Activated naive CD4-positive, alpha-beta T cell treated with anti-CD3 and anti-CD28 coated beads for 36 hours (primary cell): ENCODE data around the gene COX5B. TPM values are rescaled to one million over a fixed set of nuclear protein-coding genes. Genes with fewer than 3 reads are reported as not detected.
A peak's percentile ranks its signal among the peaks of the same experiment; 100 is the strongest.

Experiments
- CTCF ChIA-PET: fragments of 350-600 bp; sonication (Branson Sonifier 250); formaldehyde crosslinking; loops from one replicate; lab custom pipeline; 2021; ENCODE audit warnings: antibody characterized with exemption; lab: Charles Lee
- DNase-seq: peaks from one replicate; pipeline ENCODE4 v3.0.0-alpha.2; 2020
- H3K27ac Mint-ChIP-seq: one replicate; pipeline ENCODE4 v1.8.0; 2021; ENCODE audit warnings: mild to moderate bottlenecking, mixed read lengths
- H3K27me3 Mint-ChIP-seq: one replicate; pipeline ENCODE4 v1.8.0; 2021; ENCODE audit warnings: low read depth, mixed read lengths
- H3K36me3 Mint-ChIP-seq: one replicate; pipeline ENCODE4 v1.8.0; 2021; ENCODE audit warnings: low read depth, mixed read lengths
- H3K4me1 Mint-ChIP-seq: one replicate; pipeline ENCODE4 v1.8.0; 2021; ENCODE audit warnings: low read depth, mixed read lengths
- H3K4me3 Mint-ChIP-seq: one replicate; pipeline ENCODE4 v1.8.0; 2021; ENCODE audit warnings: mild to moderate bottlenecking, moderate library complexity, mixed read lengths
- H3K9me3 Mint-ChIP-seq: one replicate; pipeline ENCODE4 v1.8.0; 2021; ENCODE audit warnings: mixed read lengths
- intact Hi-C: fragments of 100-400 bp; cut with micrococcal nuclease; formaldehyde crosslinking; loops from one replicate; pipeline ENCODE4 v1.15.1; 2023
- total RNA-seq, 2 experiments: library from RNA; stranded (reverse); gene quantifications; one replicate each; pipeline ENCODE4 v1.2.3, GENCODE V29; 2021

The COX5B gene
- total RNA-seq, 2 experiments from 2014 or later: 245 to 267 TPM

DNA sequence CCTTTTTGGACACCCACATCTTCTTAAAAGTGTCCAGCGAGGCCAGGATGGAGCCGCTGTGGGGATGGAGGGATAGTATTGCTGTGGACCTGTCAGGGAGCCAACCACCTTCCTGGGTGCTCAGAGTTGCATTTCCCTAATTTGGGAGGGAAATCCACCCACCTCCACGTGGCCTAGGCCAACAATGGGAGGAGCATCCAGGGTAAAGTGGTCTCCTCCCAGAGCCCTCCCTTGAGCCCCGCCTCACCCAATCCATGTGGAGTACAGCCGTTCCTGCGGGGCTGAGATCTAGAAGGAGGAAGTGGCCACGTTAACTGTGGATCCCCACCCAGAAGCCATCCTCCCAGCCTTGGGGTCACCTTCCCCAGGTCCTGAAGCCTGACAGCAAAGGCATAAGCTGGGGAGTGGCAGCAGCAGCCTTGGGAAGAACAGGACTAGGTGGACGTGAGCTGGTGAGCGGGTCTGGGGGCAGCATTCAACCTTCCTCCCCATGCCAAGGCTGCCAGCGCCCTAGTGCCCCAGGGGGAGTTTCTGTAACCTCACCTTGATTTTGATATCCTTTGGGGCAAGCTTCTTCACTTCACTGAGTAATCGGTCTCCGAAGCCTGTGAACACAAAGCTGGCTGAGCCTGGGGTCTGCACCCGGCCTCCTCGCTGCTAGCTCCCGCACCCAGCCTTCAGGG, 11.2 kb downstream of the COX5B start:
- peaks cover 15% of the 10 kb centered on the region for H3K4me1 Mint-ChIP-seq
- peaks cover 37% of the 10 kb centered on the region for H3K36me3 Mint-ChIP-seq
- no peak for DNase-seq
- no peaks in the 10 kb centered on the region for H3K27me3 Mint-ChIP-seq
- H3K27ac Mint-ChIP-seq: no peak overlapping the region
- CTCF ChIA-PET: interaction anchor here (1.1 to 2.1 kb wide), 2 partner anchors 39 to 41 kb away, joined by 3 to 5 read pairs; no protein-coding TSS in a partner anchor
- H3K9me3 Mint-ChIP-seq: no peaks in the 10 kb centered on the region
- intact Hi-C loops: no loop called here
- H3K4me3 Mint-ChIP-seq: no peak overlapping the region

DNA sequence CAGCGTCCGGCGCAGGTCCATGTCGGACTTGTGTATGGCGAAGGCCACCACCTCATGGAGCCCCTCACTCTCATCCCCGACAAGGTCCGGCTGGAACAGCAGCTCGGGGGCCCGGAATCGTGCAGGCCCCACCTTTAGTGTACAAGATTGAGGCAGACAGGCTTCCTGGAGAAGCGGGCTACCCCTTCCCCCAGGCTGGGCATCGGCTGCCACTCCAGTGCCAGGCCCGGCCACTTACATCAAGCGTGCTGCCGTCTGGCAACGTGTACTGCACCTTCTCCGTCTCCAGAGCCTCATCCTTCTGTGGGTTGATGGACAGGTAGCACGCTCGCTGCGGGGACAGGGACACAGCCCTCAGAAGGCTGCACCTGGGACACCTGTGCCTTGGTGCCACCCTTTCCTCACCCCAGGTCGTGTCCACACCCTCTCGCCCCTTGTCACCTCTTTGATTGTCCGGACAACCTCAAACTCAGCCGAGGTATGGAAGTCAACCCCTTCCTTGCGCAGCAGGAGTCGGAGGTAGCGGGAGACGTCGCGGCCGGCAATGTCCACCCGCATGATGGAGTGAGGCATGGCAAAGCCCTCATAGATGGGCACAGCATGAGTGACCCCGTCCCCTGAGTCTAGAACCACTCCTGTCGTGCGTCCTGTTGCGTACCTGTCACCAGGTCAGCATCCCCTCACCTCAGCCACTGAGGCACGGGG, 12.3 kb downstream of the COX5B start:
- Mint-ChIP-seq H3K4me1 (peaks cover 24% of the 10 kb centered on the region), H3K27ac (no peak overlapping the region), H3K27me3 (no peaks in the 10 kb centered on the region), H3K4me3 (no peak overlapping the region), H3K9me3 (no peaks in the 10 kb centered on the region), H3K36me3 (peaks cover 41% of the 10 kb centered on the region)
- CTCF ChIA-PET: interaction anchor here (2.1 kb wide), 1 partner anchor 40 kb away, joined by 5 read pairs; no protein-coding TSS in a partner anchor
- intact Hi-C loops: no loop called here
- DNase-seq: no peak

DNA sequence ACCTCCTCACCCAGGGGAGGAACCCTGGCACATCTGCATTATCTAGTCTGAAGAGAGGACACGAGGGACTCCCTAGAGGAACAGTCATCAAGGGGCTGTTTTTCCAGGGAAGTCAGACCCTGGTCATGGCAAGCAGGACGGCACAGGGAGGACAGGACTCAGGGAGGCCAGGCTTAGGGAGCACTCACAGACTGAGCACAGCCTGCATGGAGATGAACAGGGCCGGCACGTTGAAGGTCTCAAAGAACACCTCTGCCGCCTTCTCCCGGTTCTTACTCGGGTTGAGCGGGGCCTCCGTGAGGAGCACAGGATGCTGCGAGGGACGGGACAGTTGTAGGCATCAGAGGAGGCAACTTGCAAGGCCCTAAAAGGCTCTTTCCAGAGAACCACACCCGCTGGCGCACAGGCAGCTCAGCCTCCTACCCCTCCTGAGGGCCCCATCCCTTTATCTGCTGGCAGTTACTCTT, 12.9 kb downstream of the COX5B start:
- no peak overlapping the region for H3K4me3 Mint-ChIP-seq
- peaks cover 37% of the 10 kb centered on the region for H3K36me3 Mint-ChIP-seq
- H3K27me3 Mint-ChIP-seq: no peaks in the 10 kb centered on the region
- CTCF ChIA-PET: no interaction called here
- DNase-seq: no peak
- H3K4me1 Mint-ChIP-seq: peaks cover 24% of the 10 kb centered on the region
- no peaks in the 10 kb centered on the region for H3K9me3 Mint-ChIP-seq
- no peak overlapping the region for H3K27ac Mint-ChIP-seq
- intact Hi-C loops: no loop called here

DNA sequence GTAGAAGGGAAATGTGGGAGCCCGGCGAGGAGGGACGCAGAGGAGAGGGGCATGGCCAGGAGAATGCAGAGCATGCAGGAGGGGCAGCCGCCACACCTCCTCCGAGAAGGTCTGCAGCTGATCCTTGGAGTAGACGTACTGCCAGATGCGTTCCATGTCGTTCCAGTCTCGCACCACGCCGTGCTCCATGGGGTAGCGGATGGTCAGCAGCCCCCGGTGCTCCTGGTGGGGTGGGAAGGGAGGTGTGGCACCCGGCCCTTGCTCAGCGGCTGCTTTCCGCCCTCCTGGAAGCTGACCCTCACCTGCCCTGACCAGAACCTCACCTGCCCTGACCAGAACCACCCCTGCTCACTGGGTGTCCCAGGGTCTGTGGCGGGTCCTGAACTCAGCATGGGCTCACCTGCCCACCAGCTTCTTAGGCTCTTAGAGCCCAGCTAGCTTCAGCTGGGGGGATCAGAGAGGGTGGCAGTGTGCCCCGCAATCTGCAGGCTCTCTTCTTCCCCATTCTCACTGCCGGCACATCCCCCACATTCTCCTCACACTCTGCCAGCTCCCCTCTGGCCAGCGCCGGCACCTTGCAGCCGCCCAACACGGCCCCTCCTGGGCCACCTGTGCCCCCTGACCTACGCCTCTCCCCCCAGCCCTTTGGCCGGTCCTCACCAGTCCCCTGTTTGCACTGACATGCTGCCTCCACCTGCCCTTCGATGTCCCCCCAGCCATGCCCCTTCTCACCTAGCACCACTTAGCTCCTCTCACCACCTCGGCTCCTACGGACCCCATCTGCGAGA, 13.6 kb downstream of the COX5B start:
- intact Hi-C loops: loop anchor here (5.0 kb wide), 2 partner anchors 793 to 1127 kb away; no protein-coding TSS in a partner anchor
- DNase-seq: no peak
- Mint-ChIP-seq H3K36me3 (peaks cover 34% of the 10 kb centered on the region), H3K4me3 (no peak overlapping the region), H3K27me3 (no peaks in the 10 kb centered on the region), H3K4me1 (peaks cover 24% of the 10 kb centered on the region), H3K27ac (no peak overlapping the region), H3K9me3 (no peaks in the 10 kb centered on the region)
- CTCF ChIA-PET: interaction anchor here (0.6 to 1.8 kb wide), 3 partner anchors 8 to 69 kb away, joined by 3 to 7 read pairs (median 4); no protein-coding TSS in a partner anchor

DNA sequence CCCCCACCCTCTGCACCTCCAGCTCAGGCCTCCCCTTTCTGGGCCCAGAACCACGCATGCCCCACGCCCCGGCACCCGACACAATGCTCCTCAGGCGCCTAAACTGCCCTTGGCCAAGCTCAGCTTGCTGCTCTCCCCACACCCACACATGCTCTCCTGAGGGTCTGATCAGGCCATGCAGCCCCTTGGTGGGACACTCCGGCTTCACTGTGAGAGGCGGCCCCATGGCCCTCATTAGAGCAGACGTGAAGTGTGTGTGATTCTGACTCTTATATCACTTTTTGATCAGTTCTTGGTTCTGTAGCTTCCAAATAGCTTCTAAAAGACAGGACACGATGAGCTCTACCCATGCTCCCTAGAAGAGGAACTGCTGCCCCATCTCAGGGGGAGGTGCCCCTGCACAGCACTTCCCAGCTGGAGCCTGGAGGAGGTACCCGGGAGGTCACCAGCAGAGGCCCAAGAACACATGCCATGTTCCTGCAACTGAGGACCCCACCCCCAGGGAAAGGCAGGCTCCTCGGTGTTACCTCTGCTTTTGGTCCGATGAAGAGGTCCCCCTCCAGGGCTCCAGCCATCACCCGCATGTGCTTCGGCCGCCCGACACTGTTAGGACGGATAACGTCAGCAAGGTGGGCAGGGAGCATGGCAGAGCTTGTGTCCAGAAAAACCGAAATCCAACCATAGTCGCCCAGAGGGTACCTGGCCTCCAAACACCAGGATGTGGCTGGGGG, 14.3 kb downstream of the COX5B start:
- H3K36me3 Mint-ChIP-seq: peaks cover 28% of the 10 kb centered on the region
- CTCF ChIA-PET: interaction anchor here (0.6 to 4.5 kb wide), 5 partner anchors 9 to 69 kb away, joined by 3 to 23 read pairs (median 5); partner anchors contain the start of gene COX5B
- H3K27ac Mint-ChIP-seq: no peak overlapping the region
- no peak for DNase-seq
- H3K9me3 Mint-ChIP-seq: no peaks in the 10 kb centered on the region
- H3K4me3 Mint-ChIP-seq: no peak overlapping the region
- H3K4me1 Mint-ChIP-seq: peaks cover 30% of the 10 kb centered on the region
- H3K27me3 Mint-ChIP-seq: no peaks in the 10 kb centered on the region
- intact Hi-C loops: loop anchor here (5.0 kb wide), 2 partner anchors 792 to 1128 kb away; no protein-coding TSS in a partner anchor

DNA sequence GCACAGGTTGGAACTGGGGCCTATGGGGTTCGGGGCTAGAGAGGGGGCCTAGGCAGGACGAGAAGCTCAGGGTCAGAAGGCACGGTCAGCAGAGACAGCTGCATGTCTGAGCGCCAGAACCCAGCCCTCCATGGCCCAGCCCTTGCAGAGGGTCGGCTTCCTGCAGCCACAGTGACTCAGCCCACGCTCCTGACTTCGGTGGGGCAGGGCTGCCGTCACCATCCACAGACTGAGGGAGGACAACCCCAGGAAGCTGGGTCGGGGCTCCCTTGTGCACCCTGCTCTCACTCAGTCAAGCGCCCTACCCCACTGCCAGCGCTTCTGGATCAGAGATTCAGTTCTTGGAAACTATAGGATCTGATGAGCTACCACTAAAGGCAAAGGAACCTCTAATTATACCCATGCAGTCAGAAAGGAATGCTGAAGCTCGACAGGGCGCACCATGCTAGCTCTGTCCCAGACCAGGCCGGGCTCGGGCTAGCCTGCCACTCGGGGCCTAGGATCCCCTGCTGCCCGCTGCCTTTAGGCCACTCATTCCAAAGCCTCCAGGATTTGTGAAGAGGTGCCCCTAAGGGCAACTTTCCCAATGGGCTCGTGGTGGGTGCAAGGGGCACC, 15.0 kb downstream of the COX5B start:
- Mint-ChIP-seq H3K36me3 (peaks cover 25% of the 10 kb centered on the region), H3K4me1 (peaks cover 31% of the 10 kb centered on the region), H3K4me3 (no peak overlapping the region), H3K27ac (no peak overlapping the region), H3K27me3 (no peaks in the 10 kb centered on the region), H3K9me3 (no peaks in the 10 kb centered on the region)
- CTCF ChIA-PET: interaction anchor here (1.3 to 4.5 kb wide), 4 partner anchors 10 to 70 kb away, joined by 5 to 23 read pairs (median 10); partner anchors contain the start of gene COX5B
- no peak for DNase-seq
- intact Hi-C loops: loop anchor here (5.0 kb wide), 2 partner anchors 791 to 1129 kb away; no protein-coding TSS in a partner anchor

DNA sequence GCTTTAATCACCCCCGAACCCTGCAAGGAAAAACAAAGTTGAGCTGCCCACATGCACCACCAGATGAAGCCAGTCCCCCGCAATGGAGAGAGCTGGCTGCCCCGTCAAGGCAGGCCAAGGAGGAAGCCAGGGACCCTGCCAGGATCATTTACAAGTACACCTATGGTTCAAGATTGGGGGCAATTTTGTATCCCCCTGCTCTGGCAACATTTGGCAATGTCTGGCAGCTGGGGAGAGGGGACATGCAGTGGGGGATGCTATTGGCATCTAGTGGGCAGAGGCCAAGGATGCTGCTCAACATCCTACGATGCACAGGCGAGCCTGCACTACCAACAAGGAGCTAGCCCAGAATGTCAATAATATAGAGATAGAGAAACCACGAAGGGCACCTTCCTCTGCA, 16.1 kb downstream of the COX5B start:
- Mint-ChIP-seq H3K27ac (peak overlapping the region; percentile 98), H3K36me3 (peaks cover 21% of the 10 kb centered on the region), H3K27me3 (no peaks in the 10 kb centered on the region), H3K4me1 (peaks cover 31% of the 10 kb centered on the region), H3K9me3 (no peaks in the 10 kb centered on the region), H3K4me3 (peak overlapping the region; percentile 89)
- DNase-seq: no peak
- CTCF ChIA-PET: interaction anchor here (0.6 to 4.5 kb wide), 8 partner anchors 10 to 818 kb away, joined by 3 to 23 read pairs (median 6); partner anchors contain the start of gene COX5B
- intact Hi-C loops: loop anchor here (5.0 kb wide), 2 partner anchors 790 to 1130 kb away; no protein-coding TSS in a partner anchor

DNA sequence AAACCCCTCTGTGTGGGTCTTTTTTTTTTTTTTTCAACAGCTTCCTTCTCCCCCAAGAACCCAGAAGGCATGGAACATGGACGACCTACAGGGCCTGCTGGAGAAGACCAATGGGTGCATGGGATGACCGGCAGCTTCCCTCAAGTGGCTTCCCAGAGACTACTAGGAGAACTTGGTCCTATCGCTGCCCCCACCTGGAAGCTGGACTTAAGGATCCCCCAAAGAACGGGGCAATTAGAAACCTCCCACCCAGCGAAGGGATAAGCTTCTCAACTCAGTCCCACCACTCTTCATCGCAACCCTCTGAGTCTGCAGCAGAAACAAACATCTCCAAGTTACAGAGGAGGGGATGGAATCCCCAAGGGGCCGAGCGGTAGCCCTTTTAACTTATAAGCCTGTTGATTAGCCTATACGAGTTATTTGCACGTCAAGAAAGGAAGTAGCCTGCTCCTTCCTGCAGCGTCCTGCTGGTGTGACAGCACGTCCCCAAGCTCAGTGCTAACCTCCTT, 16.6 kb downstream of the COX5B start:
- Mint-ChIP-seq H3K27me3 (no peaks in the 10 kb centered on the region), H3K4me1 (peaks cover 31% of the 10 kb centered on the region), H3K9me3 (no peaks in the 10 kb centered on the region), H3K27ac (peak overlapping the region; percentile 98), H3K4me3 (peak overlapping the region; percentile 89), H3K36me3 (peaks cover 19% of the 10 kb centered on the region)
- CTCF ChIA-PET: interaction anchor here (0.6 to 4.5 kb wide), 11 partner anchors 11 to 817 kb away, joined by 3 to 23 read pairs (median 6); partner anchors contain the start of gene COX5B
- DNase-seq: no peak
- intact Hi-C loops: loop anchor here (5.0 kb wide), 2 partner anchors 790 to 1130 kb away; no protein-coding TSS in a partner anchor

DNA sequence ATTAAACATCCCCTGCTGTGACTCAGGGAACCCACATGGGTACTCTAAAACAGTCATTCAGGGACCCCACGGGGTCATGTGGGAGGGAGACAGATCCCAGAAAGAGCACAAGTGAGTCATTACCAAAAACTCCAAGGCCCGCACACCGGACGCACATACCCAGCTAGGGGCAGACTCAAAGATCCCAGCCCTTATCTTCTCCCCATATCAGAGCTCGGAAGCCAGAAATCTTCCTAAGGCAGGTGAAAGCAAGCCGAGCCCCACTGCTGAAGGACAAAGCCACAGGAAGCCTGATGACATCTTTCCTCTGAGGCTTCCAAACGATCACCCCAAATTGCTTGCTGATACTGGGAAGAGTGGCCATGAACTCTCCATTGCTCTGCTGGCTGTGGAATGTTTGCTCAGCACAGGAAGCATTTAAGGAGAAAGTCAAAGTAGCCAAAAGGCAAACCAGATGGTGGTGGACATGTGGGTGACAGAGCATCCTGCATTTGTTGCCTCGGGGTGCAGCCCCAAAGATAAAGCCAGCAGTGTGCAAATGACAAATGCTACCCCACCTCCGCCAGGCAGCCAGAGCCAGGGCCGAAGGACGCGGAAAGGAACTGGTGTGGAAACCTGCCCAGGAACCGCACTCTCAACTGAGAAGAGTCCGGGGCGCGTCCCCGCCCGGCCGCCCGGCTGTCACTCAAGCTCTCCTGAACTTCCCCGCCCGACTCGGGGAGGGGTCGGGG, 17.2 kb downstream of the COX5B start:
- Mint-ChIP-seq H3K4me1 (peaks cover 31% of the 10 kb centered on the region), H3K36me3 (peaks cover 15% of the 10 kb centered on the region), H3K27ac (peak overlapping the region; percentile 98), H3K27me3 (no peaks in the 10 kb centered on the region), H3K9me3 (no peaks in the 10 kb centered on the region), H3K4me3 (peak overlapping the region; percentile 89)
- CTCF ChIA-PET: interaction anchor here (1.0 to 4.5 kb wide), 10 partner anchors 10 to 770 kb away, joined by 3 to 23 read pairs (median 6); partner anchors contain the start of gene COX5B
- DNase-seq: peak; percentile 94
- intact Hi-C loops: loop anchor here (5.0 kb wide), 2 partner anchors 789 to 1131 kb away; no protein-coding TSS in a partner anchor

DNA sequence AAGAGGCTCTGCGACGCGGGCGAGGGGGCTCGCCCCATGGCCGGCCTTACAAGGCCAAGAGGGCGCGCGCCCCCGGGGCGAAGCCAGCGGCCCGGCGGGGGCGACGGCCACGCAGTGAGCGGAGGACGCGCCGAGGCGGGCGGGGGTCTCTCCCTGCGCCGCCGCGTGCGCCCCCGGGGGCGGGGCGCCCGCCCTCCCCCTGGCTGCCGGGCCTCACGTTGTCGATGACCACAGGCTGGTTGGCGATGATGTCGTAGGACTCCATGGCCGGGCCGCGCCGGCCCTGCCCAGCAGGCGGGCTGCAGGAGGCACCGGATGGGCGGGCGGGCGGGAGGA, 17.7 kb downstream of the COX5B start:
- H3K4me3 Mint-ChIP-seq: peak overlapping the region; percentile 89
- H3K27ac Mint-ChIP-seq: peak overlapping the region; percentile 98
- no peak for DNase-seq
- CTCF ChIA-PET: interaction anchor here (1.0 to 4.5 kb wide), 12 partner anchors 12 to 770 kb away, joined by 3 to 56 read pairs (median 5); partner anchors contain the start of genes COX5B and ZAP70
- H3K4me1 Mint-ChIP-seq: peaks cover 31% of the 10 kb centered on the region
- intact Hi-C loops: loop anchor here (5.0 kb wide), 2 partner anchors 789 to 1131 kb away; no protein-coding TSS in a partner anchor
- H3K27me3 Mint-ChIP-seq: no peaks in the 10 kb centered on the region
- no peaks in the 10 kb centered on the region for H3K9me3 Mint-ChIP-seq
- H3K36me3 Mint-ChIP-seq: peaks cover 12% of the 10 kb centered on the region
